ENCODE results near the gene TMC3. TPM values are rescaled to one million over a fixed set of nuclear protein-coding genes. Genes with fewer than 3 reads are reported as not detected.

Gene TMC3
- total and polyA plus RNA-seq, 10 of the 15 experiments (the other 5 are each of a cell fraction or from before 2014, with no cell fraction given) = 0.03 to 0.04 (median 0.04) TPM; not detected in 7

GRCh38 chr15:81297603-81298575, 76.1 kb downstream of the TMC3 start (continued):
- no peak for TF ChIP-seq TCF3 (IDR thresholded peaks at IDR 0.05; ENCODE audit: borderline replicate concordance, insufficient read depth, low read depth, low read length)
- peak; percentile 83; the same call in 1 of the 2 replicates for TF ChIP-seq HSF1 (IDR thresholded peaks at IDR 0.05; ENCODE audit: low read depth, low read length)
- no peak for TF ChIP-seq USF2 (IDR thresholded peaks at IDR 0.05; ENCODE audit: borderline replicate concordance, low read depth, low read length)
- 0 out of 2 replicates have a peak, but pooled peaks have one; percentile 1 for TF ChIP-seq ZNF687 (IDR thresholded peaks at IDR 0.05)
